HG03103 (cell line): ENCODE data around the gene C1orf50.
"Not testable (repeated sequence)": the region's sequence is repeated elsewhere in the genome, so short reads cannot be mapped to it uniquely, and the experiment has no call there.

Experiments
- ATAC-seq: cut with Tn5 transposase; IDR thresholded peaks from one replicate; pipeline ENCODE4 v1.9.1; 2021; ENCODE audit warnings: low read depth; ENCODE audit not compliant: unreplicated experiment

C1orf50 gene

GRCh38 chr1:42766741-42767509 is at the start of gene C1orf50, which contains the start of gene P3H1:
C1orf50 (plus strand) TSS chr1:42767249; CDS start chr1:42767312, 63 bp downstream.
P3H1 (minus strand) TSS chr1:42767028; CDS start chr1:42766971, 57 bp downstream.
- peak; percentile 83 for ATAC-seq

DNA sequence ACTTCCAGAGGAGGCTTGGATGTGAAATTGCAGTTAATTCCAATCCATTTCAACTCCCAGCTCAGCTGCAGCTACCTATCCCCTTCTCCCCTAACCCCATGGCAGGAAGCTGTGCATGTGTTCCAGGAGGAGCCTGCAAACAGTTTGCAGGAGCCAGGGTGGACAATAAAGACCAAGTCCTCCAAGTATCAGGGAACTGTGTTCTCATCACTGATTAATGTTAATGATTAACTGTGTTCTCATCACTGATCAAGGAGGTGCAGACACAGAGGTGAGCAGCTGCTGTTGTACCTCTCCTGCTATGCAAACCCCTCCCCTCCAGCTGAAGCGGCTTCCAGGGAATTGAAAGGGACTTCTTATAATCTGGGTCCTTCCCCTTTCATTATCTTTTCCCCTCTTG is 46.2 kb upstream of the C1orf50 start:
- ATAC-seq, result no peak

GRCh38 chr1:42721926-42722325 is 45.1 kb upstream of the C1orf50 start:
- ATAC-seq, result no peak

DNA sequence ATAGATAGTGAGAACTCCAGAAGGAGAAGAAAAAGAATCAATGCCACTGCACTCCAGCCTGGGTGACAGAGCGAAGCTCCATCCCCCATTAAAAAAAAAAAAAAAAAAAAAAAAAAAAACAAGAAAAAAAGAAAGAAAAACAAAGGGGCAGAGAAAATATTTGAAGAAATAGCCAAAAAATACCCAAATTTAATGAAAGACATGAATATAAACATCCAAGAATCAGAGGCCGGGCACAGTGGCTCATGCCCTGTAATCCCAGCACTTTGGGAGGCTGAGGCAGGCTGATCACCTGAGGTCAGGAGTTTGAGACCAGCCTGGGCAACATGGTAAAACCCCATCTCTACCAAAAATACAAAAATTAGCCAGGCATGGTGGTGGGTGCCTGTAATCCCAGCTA is 44.6 kb upstream of the C1orf50 start:
- not testable (repeated sequence) for ATAC-seq

DNA sequence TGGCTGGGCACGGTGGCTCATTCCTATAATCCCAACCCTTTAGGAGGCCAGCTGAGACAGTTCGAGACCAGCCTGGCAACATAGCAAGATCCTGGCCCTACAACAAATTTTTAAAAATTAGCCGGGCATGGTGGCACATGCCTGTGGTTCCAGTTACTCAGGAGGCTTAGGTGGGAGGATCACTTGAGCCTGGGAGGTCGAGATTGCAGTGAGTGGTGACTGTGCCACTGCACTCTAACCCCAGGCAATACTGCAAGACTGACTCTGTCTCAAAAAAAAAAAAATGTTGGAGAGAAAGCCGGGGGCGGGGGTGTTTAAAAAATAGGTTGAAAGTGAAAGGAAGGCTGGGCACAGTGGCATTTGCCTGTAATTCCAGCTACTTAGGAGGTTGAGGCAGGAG is 43.5 kb upstream of the C1orf50 start:
- ATAC-seq, result no peak

DNA sequence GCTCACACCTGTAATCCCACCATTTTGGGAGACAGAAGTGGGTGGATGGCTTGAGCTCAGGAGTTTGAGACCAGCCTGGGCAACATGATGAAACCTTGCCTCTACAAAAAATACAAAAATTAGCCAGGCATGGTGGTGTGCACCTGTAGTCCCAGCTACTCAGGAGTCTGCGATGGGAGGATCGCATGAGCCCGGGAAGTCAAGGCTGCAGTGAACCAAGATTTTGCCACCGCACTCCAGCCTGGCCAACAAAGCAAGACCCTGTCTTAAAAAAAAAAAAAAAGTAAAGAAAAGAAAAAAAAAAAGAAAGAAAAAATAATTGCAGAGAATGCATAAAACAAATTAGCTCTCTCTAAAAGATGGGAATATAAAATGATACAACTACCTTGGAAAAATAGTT is 41.2 kb upstream of the C1orf50 start:
- not testable (repeated sequence) for ATAC-seq

DNA sequence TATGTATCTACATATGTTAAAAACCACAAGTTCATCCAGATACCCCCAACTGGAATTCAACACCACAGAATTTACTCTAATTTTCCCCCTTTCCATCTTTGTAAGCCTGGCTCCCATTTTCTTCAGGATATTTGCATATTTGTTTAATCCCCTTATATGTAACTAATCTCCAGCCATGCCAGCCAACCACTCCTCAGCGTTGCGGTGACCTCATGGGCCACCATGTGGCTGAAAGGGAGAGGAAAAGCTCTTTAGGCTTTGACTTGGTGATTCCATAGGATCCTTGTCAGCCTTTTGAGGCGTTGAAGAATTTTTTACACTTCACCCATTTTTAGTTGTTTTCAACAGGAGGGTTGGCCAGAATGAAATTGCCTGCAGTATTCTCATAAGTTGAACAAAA is 37.0 kb upstream of the C1orf50 start:
- no peak for ATAC-seq

DNA sequence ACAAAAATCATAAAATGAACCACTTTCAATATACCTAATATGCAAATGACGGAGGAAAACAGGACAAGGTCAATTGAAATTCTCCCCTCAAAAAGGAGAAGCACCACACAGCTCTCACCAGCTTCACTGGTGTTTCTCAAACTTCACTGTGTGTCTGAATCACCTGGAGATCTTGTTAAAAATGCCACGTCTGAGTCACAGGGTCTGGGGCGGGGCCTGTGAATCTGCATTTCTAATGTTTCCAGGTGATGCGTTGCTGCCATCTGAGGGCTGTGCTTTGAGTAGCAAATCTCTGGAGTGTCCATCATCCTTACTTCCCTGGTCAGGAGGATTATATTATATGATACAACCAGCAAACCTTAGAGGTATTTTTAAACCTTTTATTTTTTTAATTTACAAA is 36.1 kb upstream of the C1orf50 start:
- no peak for ATAC-seq

GRCh38 chr1:42731585-42731984 is 35.5 kb upstream of the C1orf50 start:
- ATAC-seq, result no peak

DNA sequence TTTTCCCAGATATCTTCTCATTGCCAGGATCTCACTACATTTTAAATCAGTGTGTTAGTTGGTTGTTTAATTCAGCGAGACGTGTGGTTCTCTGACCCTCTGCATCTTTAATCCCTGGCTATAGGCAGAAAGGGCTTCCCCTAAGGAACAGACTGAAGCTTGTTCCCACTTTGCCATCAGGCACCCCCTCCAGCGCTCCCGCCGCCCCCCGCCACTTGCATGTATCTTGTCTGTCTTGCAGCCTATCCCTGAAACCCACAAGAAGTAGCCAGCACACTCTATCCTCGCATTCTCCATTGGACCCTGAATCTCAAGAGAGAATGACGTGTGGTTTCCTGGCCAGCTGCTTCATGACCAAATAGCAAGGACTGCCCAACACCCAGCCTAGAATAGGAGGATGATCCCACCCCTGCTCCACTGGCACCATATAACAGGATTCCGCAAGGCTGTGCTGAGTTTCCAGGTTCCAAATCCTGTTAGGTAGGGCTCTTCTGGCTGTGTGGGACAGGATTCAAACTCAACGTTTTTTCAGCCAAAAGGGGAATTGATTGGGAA is 34.8 kb upstream of the C1orf50 start:
- no peak for ATAC-seq

GRCh38 chr1:42733415-42734200 is 33.4 kb upstream of the C1orf50 start:
- ATAC-seq, result no peak

DNA sequence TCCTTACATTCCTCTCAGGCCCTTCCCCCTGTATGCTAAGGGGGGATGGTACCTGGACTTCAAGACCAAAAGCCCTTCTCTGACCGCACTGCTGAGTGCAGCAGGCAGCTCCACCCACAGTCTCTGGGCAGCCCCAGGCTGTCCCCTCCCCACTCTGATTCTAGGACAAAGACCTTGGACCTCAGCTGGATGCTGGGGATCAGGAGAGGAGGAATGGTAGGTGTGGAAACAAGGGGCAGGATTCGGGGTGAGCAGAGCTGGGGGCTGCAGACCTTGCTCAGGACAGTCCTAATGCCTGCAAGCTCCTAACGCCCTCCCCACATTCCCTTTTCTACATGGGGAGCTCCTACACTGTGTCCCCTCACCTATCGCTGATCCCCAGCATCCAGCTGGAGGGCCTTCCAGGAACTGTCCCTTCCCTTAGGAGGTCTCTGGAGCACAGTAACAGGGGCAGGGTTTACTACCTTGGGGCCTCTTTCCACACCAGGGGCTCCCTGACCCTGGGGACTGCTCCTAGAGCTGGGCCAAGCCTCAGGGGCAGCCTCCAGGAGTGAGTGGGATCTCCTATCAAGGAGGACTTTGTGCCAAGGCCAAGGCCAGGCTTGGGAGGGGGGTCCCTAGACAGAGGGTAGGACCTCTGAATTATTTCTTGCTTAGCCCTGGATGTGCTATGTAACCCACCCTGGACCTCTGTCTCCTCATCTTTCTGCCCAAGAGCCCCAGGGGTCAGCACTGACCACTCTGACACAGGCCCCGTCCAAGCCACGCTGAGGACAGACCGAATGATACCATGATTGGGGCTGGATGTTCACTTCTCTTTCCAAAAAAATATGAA is 32.6 kb upstream of the C1orf50 start:
- no peak for ATAC-seq

DNA sequence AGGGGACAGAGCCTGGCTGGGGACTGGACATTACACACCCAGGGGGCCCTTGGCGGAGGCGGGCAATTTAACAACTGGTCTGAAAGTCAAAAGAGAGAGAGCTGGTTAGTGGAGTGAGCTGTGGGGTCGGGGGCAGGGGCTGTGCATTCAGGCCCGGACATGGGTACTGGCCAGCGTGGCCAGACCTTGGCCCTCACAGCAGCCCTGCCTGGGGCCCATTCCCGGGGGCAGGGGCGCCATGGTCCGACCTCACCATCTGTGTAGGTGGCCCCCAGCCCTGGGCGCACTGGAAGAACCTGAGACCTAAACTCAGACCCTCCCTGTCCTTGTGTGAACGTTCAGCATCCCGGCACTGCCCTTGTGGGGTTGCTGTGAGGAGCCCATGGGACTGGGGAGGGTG is 32.0 kb upstream of the C1orf50 start:
- no peak for ATAC-seq

DNA sequence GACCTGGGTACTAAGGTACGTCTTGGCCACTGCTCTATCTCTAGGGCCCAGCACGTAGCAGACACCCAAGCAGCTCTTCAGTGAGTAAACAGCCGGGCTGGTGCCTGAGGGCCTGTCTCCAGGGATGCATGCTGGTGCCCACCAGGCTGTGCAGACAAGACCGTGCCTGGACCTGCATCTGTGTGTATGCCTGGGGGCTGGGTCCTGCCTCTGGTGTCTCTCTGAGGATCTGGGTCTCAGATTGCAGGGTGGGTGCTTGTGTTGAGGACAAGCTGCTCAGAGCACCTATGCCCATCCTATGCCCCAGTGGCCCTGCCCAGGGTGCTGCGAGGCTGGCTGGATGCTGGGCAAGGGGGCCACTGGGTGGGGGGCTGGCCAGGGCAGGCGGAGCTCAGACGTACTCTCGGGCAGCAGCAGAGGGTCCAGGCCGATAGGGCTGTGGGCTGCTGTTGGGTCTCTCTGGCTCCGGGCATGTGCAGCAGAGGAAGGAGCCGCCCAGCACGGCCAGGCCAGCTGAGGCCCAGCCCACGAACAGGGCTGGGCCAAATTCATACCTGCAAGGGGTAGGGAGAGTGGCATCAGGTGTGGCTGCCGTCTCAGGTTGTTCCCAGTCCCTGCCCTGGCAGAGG is 31.5 kb upstream of the C1orf50 start:
- no peak for ATAC-seq

DNA sequence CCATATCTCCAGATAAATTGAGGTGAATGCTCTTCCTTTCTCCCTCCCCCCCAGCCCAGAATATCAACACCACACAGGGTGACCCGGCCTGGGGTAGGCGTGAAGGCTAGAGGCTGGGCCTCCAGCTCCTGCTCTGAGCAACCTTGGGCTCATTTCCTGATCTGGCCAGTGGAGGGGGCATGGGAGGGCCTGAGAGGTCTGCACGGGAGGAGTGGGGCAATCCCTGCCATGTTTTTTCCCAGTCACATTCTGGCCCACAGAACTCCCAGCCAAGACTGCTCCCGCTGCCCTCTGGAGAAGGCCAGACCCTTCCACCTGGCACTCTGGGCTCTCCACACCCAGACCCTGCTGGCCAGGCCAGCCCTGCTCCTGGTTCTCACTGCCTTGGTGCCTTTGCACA is 30.9 kb upstream of the C1orf50 start:
- no peak for ATAC-seq

DNA sequence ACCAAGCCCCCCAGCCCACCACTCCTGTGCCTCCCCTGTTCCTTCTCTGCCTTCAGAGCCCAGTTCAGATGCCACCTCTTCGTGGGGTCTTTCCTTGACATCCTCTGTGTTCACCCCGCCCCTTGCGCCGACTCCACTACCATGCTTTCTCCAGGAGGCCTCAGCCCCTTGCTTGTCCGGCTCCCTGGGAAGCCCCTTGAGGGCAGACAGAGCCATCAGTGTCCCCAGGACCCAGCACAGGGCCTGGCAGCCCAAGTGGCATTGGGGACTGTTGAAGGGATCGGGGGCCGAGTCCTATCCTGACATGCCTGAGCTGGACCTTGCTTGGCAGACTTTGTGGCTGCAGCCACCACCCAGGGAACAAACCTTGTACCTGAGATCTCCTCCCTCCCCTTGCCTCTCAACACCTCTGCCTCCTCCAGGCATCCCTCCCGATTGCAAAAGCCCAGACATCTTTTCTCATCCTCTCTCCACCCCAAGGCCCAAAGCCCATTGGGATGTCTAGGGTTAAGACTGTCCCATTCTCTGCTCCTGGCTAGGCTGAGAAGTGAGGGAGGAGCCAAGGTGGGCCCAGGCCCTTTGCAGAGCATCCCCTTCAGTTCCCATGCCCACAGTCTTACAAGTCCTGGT is 30.4 kb upstream of the C1orf50 start:
- ATAC-seq, result no peak

DNA sequence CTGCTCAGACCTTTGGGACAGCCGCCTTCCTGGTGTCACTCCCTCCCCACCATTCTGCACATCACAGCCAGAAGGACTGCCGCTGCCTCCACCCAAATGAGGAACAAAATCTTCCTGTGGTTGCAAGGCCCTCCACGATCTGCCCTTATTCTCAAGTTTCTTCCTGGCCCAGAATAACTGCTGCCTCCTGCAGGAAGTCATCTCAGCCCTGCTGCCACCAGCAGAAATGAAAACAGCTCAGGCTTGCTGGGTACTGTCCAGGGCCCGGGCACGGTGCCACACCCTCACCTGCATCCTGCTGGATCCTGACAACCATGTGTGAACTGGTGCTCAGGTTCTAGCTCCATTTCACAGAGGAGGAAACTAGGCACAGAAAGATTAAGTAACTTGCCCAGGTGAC is 29.8 kb upstream of the C1orf50 start:
- ATAC-seq, result no peak

DNA sequence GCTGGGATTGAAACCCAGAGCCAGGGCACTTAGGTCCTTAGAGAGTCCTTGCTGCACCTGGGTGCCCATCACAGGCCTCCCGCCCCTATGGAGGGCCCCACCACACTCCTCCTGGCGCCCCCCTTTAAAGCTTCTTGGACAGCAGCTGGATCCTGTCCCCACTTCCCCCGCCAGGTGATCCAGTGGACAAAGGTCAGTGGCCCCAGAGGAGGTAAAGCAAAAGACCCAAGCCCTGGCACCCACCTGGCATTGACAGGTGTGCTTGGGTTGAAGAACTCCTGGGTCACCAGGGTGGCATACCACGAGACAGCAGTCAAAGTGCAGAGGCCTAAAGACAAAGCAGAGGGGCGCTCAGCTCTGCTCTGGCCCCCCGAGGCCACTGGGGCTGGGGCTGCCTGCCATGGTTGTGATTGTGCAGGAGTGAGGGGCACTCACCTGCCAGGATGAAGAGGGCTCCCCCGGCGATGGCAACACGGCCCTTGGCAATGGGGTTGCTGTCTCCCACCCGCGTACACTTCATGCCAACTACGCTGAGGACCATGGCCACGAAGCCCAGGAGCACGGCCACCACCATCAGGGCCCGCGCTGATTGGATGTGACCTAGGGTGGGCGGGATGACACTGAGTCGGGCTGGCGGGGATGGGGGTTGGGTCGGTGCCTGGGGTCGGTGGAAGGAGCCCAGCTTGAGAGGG is 28.9 kb upstream of the C1orf50 start:
- ATAC-seq, result no peak

DNA sequence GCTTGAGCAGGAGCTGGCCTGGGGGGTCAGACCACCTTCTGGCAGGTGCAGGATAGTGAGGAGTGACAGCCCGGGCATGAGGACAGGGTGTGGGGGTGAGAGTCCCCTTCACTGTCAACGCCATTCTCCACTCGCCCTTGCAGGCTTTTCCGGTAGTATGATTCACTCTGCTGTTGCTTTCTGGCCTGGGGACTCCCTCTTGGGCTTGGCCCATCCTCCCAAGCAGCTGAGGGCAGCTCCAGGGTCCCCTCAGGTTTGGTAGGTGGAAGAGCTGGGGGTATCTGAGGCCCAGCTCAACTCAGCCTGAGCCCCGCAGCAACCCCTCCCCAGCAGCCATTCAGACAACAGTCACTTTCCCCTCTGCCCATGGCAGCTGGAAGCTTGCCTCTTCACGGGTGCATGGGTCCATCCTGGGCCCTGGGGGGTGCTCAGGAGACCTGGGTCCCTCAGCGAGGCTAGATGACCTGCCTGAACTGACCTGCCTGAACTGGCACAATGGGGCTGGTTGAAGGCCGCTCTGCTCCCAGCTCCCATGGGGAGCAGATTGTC is 28.3 kb upstream of the C1orf50 start:
- ATAC-seq, result no peak
